Activated T-helper 1 cell treated with anti-CD3 and anti-CD28 coated beads, Interleukin-12 subunit alpha, Interleukin-12 subunit beta, Interleukin-2, Interleukin-4 antibody, amounts not matched to agents 30 ng/mL and 10 ng/mL and 1 ng/mL, durations not matched to agents 14 hours and 24 hours and 36 hours (primary cell): ENCODE data around the gene PHF5A. TPM values are rescaled to one million over a fixed set of nuclear protein-coding genes. Genes with fewer than 3 reads are reported as not detected.
"Not testable (repeated sequence)": the region's sequence is repeated elsewhere in the genome, so short reads cannot be mapped to it uniquely, and the experiment has no call there.

ENCODE experiments used
- DNase-seq: peaks from one replicate; pipeline ENCODE4 v3.0.0; 2021; ENCODE audit warnings: low spot score
- H3K27ac Mint-ChIP-seq: one replicate; pipeline ENCODE4 v1.8.0; 2021; ENCODE audit warnings: mild to moderate bottlenecking, mixed read lengths
- H3K27me3 Mint-ChIP-seq: one replicate; pipeline ENCODE4 v1.8.0; 2022; ENCODE audit warnings: mild to moderate bottlenecking, moderate library complexity, mixed read lengths; ENCODE audit not compliant: insufficient read depth
- H3K36me3 Mint-ChIP-seq: one replicate; pipeline ENCODE4 v1.8.0; 2021; ENCODE audit warnings: low read depth, mixed read lengths
- H3K4me1 Mint-ChIP-seq: one replicate; pipeline ENCODE4 v1.8.0; 2021; ENCODE audit warnings: low read depth, mixed read lengths
- H3K4me3 Mint-ChIP-seq: one replicate; pipeline ENCODE4 v1.8.0; 2021; ENCODE audit warnings: mild to moderate bottlenecking, moderate library complexity, mixed read lengths
- H3K9me3 Mint-ChIP-seq: one replicate; pipeline ENCODE4 v1.8.0; 2021; ENCODE audit warnings: mixed read lengths
- intact Hi-C: fragments of 100-400 bp; cut with micrococcal nuclease; formaldehyde crosslinking; loops from one replicate; pipeline ENCODE4 v1.15.1; 2024
- total RNA-seq: library from RNA; stranded (reverse); gene quantifications from 2 replicates; pipeline ENCODE4 v1.2.3, GENCODE V29; 2022

PHF5A gene
- total RNA-seq, 1 donor from 2014 or later, result 83.7 TPM

DNA sequence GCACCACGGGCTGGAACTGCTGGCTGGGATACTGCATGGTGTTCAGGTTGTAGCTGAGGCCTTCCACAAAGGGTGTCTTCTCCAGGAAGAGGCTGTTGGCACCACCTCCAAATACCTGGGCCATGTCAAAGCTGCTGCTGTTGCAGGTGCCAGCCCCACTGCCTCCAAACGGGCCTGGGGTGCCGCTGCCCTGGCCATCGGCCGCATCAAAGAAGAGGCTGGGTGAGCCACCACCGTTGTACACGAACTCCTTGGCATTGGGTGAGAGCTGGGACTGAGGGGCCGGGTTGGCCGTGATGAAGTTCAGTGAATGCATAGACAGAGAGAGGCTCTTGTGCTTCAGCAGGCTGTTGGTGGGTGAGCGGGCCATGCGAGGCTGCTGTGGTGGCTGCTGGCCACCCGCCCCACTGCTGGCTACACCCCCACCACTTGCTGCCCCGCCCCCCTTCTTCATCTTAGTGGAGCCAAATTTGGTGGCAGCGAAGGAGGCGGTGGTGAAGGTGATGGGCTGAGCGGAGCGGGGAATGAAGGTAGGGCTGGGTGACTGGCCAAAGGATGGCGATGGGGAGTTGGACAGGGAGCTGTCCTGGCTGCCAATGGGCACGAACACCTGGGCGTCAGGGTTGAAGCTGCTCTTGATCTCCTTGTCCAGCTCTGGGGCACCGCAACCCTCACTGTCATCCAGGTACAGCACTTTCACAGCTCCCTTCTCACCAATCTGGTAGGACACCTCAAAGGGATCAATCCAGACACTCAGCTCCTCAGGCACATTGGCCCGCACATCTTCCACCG is 32.0 kb downstream of the PHF5A start:
- no peak overlapping the region for H3K4me3 Mint-ChIP-seq
- no peak overlapping the region for H3K27ac Mint-ChIP-seq
- intact Hi-C loops, result no loop called here
- H3K36me3 Mint-ChIP-seq, result peaks cover 28% of the 10 kb centered on the region
- DNase-seq, result no peak
- no peaks in the 10 kb centered on the region for H3K9me3 Mint-ChIP-seq
- no peaks in the 10 kb centered on the region for H3K27me3 Mint-ChIP-seq
- H3K4me1 Mint-ChIP-seq, result no peaks in the 10 kb centered on the region

DNA sequence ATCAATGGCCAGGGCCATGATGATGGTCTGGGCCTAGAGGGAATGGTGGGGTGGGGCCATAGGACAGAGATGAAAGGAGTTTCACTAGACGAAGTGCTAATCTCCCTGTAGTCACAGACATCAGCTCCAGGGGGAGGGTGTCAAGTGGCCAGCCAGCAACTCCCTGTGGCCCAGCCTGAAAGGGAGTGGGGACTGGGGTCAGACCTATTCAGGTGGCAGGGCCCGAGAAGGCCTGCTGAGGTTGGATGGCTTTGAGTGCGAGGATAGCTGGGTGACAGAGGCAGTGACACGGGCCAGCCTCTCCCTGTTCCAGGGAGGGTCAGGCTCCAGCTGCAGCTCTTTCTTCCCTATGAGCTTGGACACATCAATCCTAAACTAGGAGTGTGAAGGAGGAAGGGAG is 32.9 kb downstream of the PHF5A start:
- intact Hi-C loops, result no loop called here
- Mint-ChIP-seq H3K9me3 (no peaks in the 10 kb centered on the region), H3K36me3 (peaks cover 32% of the 10 kb centered on the region), H3K4me3 (no peak overlapping the region), H3K27me3 (no peaks in the 10 kb centered on the region), H3K27ac (no peak overlapping the region), H3K4me1 (no peaks in the 10 kb centered on the region)
- no peak for DNase-seq

DNA sequence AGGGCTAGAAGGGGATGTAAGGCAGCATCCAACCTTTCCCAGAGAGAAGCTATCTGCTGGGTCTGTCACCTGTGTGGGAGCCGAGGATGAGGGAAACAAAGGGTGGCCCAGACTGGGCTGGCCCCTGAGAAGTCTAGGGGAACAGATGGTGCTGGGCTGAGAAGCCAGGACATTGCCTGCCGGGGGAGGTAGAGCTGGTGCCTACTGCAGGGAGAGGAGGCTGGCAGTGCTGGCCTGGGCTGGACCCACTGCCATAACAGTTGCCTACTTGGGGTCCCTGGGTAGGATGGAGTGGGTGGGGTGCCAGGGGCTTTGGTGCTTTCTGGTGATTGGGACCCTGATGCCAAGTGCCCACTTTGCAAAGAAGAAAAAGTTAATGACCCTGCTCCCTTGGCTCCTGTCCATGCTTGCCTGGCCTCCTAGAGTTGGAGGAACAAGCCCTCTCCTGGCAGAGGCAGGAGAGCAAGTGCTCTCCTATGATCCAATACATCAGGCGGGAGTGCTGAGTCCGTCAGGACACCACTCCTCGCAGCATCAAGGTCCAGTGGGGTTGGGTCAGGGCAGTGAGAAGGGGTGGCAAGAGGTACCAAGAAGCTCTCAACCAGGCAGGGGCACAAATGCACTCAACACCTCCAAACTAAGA is 34.0 kb downstream of the PHF5A start:
- H3K4me1 Mint-ChIP-seq, intact Hi-C loops, H3K9me3 Mint-ChIP-seq, DNase-seq, H3K4me3 Mint-ChIP-seq, H3K27me3 Mint-ChIP-seq, H3K27ac Mint-ChIP-seq: not testable (repeated sequence)
- H3K36me3 Mint-ChIP-seq, result peaks cover 32% of the 10 kb centered on the region

DNA sequence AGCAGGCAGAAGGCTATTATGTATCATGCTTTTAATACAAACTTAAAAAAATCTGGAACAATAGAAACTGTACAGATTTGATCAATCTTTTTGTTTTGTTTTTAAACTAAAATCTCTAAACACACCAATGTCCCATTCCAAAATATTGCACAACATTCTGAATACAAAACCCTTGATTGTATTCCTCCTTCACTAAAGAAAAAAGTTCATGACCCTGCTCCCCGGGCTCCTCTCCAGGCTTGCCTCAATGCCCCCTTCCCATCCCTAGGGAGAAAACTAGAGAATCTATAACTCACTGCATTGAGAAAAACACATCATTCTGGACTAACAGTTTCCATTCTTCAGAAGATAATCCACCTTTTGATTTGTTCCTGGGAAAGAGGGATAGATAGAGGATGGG is 35.0 kb downstream of the PHF5A start:
- H3K4me1 Mint-ChIP-seq, intact Hi-C loops: not testable (repeated sequence)
- H3K36me3 Mint-ChIP-seq, result peaks cover 32% of the 10 kb centered on the region

DNA sequence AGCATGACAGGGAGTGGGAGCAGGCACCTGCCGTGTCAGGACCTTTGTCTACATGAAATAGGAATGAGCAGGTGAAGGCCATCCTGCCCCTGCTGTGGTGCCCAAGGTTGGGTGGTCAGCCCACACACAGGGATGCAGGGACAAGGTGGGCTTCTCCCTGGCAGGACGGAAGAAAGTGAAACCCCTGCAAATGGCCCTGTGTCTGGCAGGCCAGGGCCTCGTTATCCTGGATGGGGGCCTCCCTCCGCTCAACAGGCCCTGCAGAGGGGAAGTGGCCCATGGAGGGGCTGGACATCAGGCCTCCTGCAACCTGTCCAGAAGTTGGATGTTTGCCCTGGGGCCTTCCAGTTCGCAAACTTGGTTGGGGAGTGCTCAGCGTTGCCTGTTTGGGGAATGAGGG is 36.8 kb downstream of the PHF5A start:
- H3K9me3 Mint-ChIP-seq, result no peaks in the 10 kb centered on the region
- intact Hi-C loops, result no loop called here
- peaks cover 30% of the 10 kb centered on the region for H3K36me3 Mint-ChIP-seq
- H3K4me1 Mint-ChIP-seq, result peaks cover 4% of the 10 kb centered on the region
- no peak overlapping the region for H3K27ac Mint-ChIP-seq
- DNase-seq, result no peak
- H3K4me3 Mint-ChIP-seq, result no peak overlapping the region
- no peaks in the 10 kb centered on the region for H3K27me3 Mint-ChIP-seq

More for the DNA sequence above, 35.0 kb downstream of the PHF5A start:
- not testable (repeated sequence) for H3K4me3 Mint-ChIP-seq, H3K27ac Mint-ChIP-seq, H3K27me3 Mint-ChIP-seq, H3K9me3 Mint-ChIP-seq, DNase-seq

DNA sequence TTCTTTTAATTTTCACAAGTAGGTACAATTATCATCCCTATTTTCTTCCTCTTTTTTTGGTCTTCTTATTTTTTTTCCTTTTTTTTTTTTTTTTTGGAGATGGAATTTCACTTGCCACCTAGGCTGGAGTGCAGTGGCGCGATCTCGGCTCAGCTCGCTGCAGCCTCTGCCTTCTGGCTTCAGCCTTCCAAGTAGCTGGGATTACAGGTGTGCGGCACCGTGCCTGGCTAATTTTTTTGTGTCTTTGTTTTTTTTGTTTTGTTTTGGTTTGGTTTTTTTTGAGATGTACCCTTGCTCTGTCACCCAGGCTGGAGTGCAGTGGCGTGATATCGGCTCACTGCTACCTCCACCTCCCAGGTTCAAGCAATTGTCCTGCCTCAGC is 38.5 kb downstream of the PHF5A start:
- intact Hi-C loops, result no loop called here
- H3K4me3 Mint-ChIP-seq, result no peak overlapping the region
- no peaks in the 10 kb centered on the region for H3K27me3 Mint-ChIP-seq
- no peak for DNase-seq
- H3K27ac Mint-ChIP-seq, result no peak overlapping the region
- no peaks in the 10 kb centered on the region for H3K9me3 Mint-ChIP-seq
- peaks cover 20% of the 10 kb centered on the region for H3K36me3 Mint-ChIP-seq
- H3K4me1 Mint-ChIP-seq, result peaks cover 13% of the 10 kb centered on the region

DNA sequence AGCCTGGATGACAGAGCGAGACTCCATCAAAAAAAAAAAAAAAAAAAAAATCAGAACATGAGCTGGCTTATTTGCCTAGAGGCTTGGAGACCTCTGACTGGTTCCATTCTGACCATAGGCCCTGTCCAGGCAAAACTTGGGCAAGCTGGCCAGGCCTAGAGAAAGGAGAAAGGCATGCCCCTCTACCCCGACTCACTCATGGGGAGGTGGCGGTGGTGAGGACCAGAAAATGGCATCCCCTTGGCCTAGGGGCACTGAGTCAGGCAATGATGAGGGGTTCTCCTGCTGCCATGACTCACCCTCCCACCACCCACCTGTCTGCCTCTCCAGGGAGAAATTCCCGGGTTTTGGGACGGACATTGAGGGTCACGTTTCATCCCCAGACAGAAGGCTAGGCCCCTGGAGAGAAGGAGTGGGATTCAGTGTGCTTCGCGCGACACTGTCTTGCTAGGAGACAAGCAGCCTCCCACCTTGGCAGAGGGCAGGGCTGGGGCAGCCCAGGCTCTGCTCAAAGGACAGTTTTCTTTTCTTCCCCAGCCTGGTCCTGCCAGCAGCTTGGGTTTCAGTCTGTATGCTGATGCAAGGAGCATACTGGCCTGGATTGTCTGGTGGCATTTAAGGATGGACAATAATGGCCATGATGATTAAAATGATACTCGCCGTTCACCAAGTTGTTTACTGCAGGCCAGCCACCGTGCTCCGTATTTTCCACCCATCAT is 39.1 kb downstream of the PHF5A start:
- Mint-ChIP-seq H3K4me1 (peaks cover 13% of the 10 kb centered on the region), H3K27ac (no peak overlapping the region)
- no peak for DNase-seq

DNA sequence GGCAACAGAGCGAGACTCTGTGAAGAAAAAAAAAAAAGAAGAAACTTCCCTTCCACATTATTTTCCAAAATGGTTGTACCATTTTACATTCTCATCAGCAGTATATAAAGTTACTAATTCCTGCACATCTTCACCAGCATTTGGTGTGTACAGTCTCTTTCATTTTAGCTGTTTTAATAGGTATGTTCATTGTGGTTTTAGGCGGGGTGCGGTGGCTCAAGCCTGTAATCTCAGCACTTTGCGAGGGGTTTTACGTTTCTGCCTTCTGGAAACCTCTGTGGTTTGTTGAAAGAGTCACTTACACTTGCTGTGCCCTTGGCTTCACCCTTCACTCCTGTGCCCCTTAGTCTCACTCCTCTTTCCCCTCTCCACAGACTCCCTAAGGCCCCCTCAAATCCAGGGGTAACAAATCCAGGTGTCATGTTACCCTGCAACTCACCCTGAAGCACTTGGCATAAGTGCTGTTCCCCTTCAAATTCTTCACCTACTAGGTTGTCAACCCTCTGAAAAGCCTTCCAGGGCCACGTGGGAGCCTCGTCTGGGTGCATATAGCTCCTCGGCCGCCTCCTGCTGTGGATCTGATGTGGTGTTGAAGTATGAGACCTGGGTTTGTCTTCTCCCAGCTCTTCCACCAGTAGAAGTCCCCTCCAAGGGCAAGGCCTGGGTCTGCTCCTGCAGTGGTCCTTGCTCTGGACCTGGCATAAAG is 42.7 kb downstream of the PHF5A start:
- intact Hi-C loops, result no loop called here
- Mint-ChIP-seq H3K9me3 (no peaks in the 10 kb centered on the region), H3K27me3 (no peaks in the 10 kb centered on the region), H3K36me3 (peaks cover 7% of the 10 kb centered on the region), H3K4me3 (no peak overlapping the region), H3K27ac (peak overlapping the region; percentile 10), H3K4me1 (peaks cover 13% of the 10 kb centered on the region)
- DNase-seq, result peak; percentile 42

More for the DNA sequence above, 39.1 kb downstream of the PHF5A start:
- no peak overlapping the region for H3K4me3 Mint-ChIP-seq
- no peaks in the 10 kb centered on the region for H3K27me3 Mint-ChIP-seq
- intact Hi-C loops, result no loop called here
- H3K9me3 Mint-ChIP-seq, result no peaks in the 10 kb centered on the region
- H3K36me3 Mint-ChIP-seq, result peaks cover 20% of the 10 kb centered on the region

DNA sequence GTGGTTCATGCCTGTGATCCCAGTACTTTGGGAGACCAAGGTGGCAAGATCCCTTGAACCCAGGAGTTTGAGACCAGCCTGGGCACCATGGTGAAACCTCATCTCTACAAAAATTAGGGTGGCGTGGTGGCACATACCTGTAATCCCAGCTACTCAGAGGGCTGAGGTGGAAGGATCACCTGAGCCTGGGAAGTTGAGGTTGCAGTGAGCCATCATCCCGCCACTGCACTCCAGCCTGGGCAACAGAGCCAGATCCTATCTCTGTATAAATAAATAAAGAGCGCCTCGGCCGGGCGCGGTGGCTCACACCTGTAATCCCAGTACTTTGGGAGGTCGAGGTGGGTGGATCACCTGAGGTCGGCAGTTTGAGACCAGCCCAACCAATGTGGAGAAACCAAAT is 49.8 kb downstream of the PHF5A start:
- H3K36me3 Mint-ChIP-seq, result no peaks in the 10 kb centered on the region
- no peaks in the 10 kb centered on the region for H3K27me3 Mint-ChIP-seq
- no peak overlapping the region for H3K4me3 Mint-ChIP-seq
- intact Hi-C loops, result no loop called here
- no peak for DNase-seq
- H3K27ac Mint-ChIP-seq, result no peak overlapping the region
- no peaks in the 10 kb centered on the region for H3K9me3 Mint-ChIP-seq
- H3K4me1 Mint-ChIP-seq, result peaks cover 18% of the 10 kb centered on the region

DNA sequence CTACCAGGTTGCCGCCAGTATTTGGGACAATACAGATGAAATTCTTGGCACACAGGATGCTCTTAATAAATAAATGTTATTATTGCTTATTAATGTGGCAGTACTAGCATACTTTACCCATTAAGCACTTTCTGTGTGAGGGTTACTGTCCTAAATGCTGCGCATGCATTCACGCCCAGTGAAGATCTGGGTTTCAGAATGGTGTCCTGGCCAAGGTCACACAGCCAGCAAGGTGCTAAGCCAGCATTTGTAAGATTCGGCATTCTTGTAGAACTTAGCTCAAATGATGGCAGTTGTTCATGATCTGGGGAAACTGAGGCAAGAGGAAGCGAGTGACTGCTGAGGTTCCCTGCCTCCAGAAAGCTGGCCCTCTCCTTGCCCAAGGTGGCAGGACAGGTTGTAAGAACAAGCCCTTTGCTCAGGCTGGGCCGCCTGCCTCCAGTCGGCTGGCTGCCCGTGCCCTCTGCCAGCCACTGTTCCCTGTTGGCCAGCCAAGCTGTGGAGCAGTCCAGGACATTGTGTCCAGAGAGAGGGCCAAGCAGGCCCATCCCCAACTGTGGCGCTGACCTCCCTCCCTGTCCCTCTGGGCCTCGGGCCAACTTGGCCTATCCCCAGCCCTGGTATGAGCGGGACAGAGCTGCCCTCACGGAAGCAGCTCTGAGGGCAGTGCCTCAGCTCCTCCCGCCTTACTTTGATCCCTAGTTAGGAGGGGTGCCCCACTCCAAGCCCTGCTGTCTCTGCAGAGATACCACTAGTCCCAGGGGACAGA is 50.7 kb downstream of the PHF5A start:
- Mint-ChIP-seq H3K9me3 (no peaks in the 10 kb centered on the region), H3K27ac (no peak overlapping the region), H3K4me3 (no peak overlapping the region), H3K27me3 (no peaks in the 10 kb centered on the region), H3K4me1 (peaks cover 18% of the 10 kb centered on the region), H3K36me3 (no peaks in the 10 kb centered on the region)
- intact Hi-C loops, result no loop called here
- no peak for DNase-seq

DNA sequence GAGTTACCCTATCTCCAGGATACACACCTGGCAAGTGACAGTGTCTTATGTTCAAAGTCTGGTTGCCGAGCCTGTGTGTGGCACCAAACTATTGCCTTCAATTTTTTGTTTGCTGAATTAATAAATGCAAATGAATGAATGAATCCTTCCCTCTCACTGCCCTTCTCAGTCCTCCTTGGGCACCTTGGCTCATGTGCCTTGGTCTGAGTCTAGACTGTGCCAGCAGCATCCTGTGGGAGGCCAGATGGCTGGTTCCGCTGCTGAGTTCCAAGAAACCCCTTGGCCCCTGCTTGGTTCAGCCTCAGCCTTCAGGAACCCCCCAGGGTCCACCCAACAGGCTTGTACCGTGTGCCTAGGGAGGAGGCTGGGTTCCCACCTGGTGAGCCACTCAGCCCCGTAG is 52.9 kb downstream of the PHF5A start:
- Mint-ChIP-seq H3K4me1 (peaks cover 30% of the 10 kb centered on the region), H3K4me3 (peak overlapping the region; percentile 91), H3K9me3 (no peaks in the 10 kb centered on the region), H3K27ac (no peak overlapping the region), H3K27me3 (no peaks in the 10 kb centered on the region), H3K36me3 (no peaks in the 10 kb centered on the region)
- no peak for DNase-seq
- intact Hi-C loops, result no loop called here
